ENCODE measurements around the gene THEMIS2.

THEMIS2 gene

GRCh38 chr1:27894521-27894920, 22.2 kb downstream of the THEMIS2 start:
- no peak for DNase-seq (ENCODE audit: low spot score)
- TF ChIP-seq CTCF (IDR thresholded peaks at IDR 0.05; ENCODE audit: extremely low read depth, insufficient read depth, missing control alignments), result no peak
- in situ Hi-C loops (cut with MboI; ENCODE audit: low pct_unique_long_range_greater_than_20kb, low sequenced_read_pairs, unreplicated experiment), result no loop called here

GRCh38 chr1:27906759-27907158, 34.4 kb downstream of the THEMIS2 start:
- in situ Hi-C loops (cut with MboI; ENCODE audit: low pct_unique_long_range_greater_than_20kb, low sequenced_read_pairs, unreplicated experiment), result no loop called here
- no peak for TF ChIP-seq CTCF (IDR thresholded peaks at IDR 0.05; ENCODE audit: extremely low read depth, insufficient read depth, missing control alignments)
- DNase-seq (ENCODE audit: low spot score), result no peak

GRCh38 chr1:27912429-27912828, 40.1 kb downstream of the THEMIS2 start:
- in situ Hi-C loops (cut with MboI; ENCODE audit: low pct_unique_long_range_greater_than_20kb, low sequenced_read_pairs, unreplicated experiment), result no loop called here
- no peak for TF ChIP-seq CTCF (IDR thresholded peaks at IDR 0.05; ENCODE audit: extremely low read depth, insufficient read depth, missing control alignments)
- DNase-seq (ENCODE audit: low spot score), result no peak

GRCh38 chr1:27915082-27915575, 42.8 kb downstream of the THEMIS2 start:
- in situ Hi-C loops (cut with MboI; ENCODE audit: low pct_unique_long_range_greater_than_20kb, low sequenced_read_pairs, unreplicated experiment), result no loop called here
- DNase-seq (ENCODE audit: low spot score), result no peak

GRCh38 chr1:27922272-27922671, 49.9 kb downstream of the THEMIS2 start:
- no peak for TF ChIP-seq CTCF (IDR thresholded peaks at IDR 0.05; ENCODE audit: extremely low read depth, insufficient read depth, missing control alignments)
- in situ Hi-C loops (cut with MboI; ENCODE audit: low pct_unique_long_range_greater_than_20kb, low sequenced_read_pairs, unreplicated experiment), result no loop called here
- DNase-seq (ENCODE audit: low spot score), result no peak

More at GRCh38 chr1:27915082-27915575, 42.8 kb downstream of the THEMIS2 start:
- no peak for TF ChIP-seq CTCF (IDR thresholded peaks at IDR 0.05; ENCODE audit: extremely low read depth, insufficient read depth, missing control alignments)

GRCh38 chr1:27928216-27928954, 56.0 kb downstream of the THEMIS2 start:
- peak; percentile 34 for TF ChIP-seq CTCF (IDR thresholded peaks at IDR 0.05; ENCODE audit: extremely low read depth, insufficient read depth, missing control alignments)
- no peak for DNase-seq (ENCODE audit: low spot score)
- in situ Hi-C loops (cut with MboI; ENCODE audit: low pct_unique_long_range_greater_than_20kb, low sequenced_read_pairs, unreplicated experiment), result no loop called here

Measured in GM13977 (cell line).